ENCODE data around the gene NUCB1.

- TF ChIP-seq POLR2A (IDR thresholded peaks at IDR 0.05): no peak
- peak; percentile 62 to 78 (median 77) for TF ChIP-seq POLR2AphosphoS5 (IDR thresholded peaks at IDR 0.05)
- TF ChIP-seq CTCF (IDR thresholded peaks at IDR 0.05 in 8 of 11, conservative IDR thresholded peaks at IDR 0.05 in 3 of 11): peak; percentile 78 to 99 (median 95)
Observed at GRCh38 chr19:48970923-48971395, 70.8 kb downstream of the NUCB1 start.

All from spleen (tissue), 7 donors.